CD4-positive, alpha-beta T cell (primary cell): ENCODE results near the gene MCOLN3. TPM values are rescaled to one million over a fixed set of nuclear protein-coding genes. Genes with fewer than 3 reads are reported as not detected.

ENCODE experiments used
- ATAC-seq: fragments of 200-7000 bp; cut with Tn5 transposase; one replicate; pipeline ENCODE4 v1.10.0; 2022; ENCODE audit warnings: mild to moderate bottlenecking; ENCODE audit not compliant: poor library complexity
- CTCF ChIA-PET: fragments of 350-600 bp; sonication (Branson Sonifier 250); formaldehyde crosslinking; loops from one replicate; lab custom pipeline; 2021; ENCODE audit warnings: antibody characterized with exemption, inconsistent platforms; lab: Charles Lee
- POLR2A ChIA-PET: fragments of 350-600 bp; sonication (Branson Sonifier 250); formaldehyde crosslinking; loops from one replicate; lab custom pipeline; 2021; ENCODE audit warnings: antibody characterized with exemption, inconsistent platforms; lab: Charles Lee
- DNase-seq, 14 experiments: peaks; one replicate each; pipeline ENCODE4 v3.0.0-alpha.2; 2013 to 2020; ENCODE audit warnings: mixed read lengths in 2 of 14
- H3K27ac ChIP-seq, 2 donors: one replicate each; pipeline versions ENCODE4 v1.5.1 to v1.7.0; 2013; ENCODE audit warnings: low read length in 2 of 2, low read depth in 1 of 2, mild to moderate bottlenecking in 1 of 2
- H3K27me3 ChIP-seq, 2 experiments: 1 replicate in 1 of 2; 2 replicates in 1 of 2; pipeline versions ENCODE4 v1.6.1 to v1.7.0; 2013; ENCODE audit warnings: low read length in 2 of 2, control low read depth in 1 of 2, mild to moderate bottlenecking in 1 of 2, moderate library complexity in 1 of 2; ENCODE audit not compliant: insufficient read depth in 2 of 2, control insufficient read depth in 1 of 2
- H3K36me3 ChIP-seq: one replicate; pipeline ENCODE4 v1.6.1; 2013; ENCODE audit warnings: low read length, control low read depth; ENCODE audit not compliant: insufficient read depth
- H3K4me1 ChIP-seq: one replicate; pipeline ENCODE4 v1.6.1; 2013; ENCODE audit warnings: low read length, control low read depth; ENCODE audit not compliant: insufficient read depth
- H3K4me3 ChIP-seq: one replicate; pipeline ENCODE4 v1.5.1; 2013; ENCODE audit warnings: mild to moderate bottlenecking, low read length, moderate library complexity
- H3K9me3 ChIP-seq, 2 experiments: 1 replicate in 1 of 2; 2 replicates in 1 of 2; pipeline versions ENCODE4 v1.6.1 to v1.7.0; 2013; ENCODE audit warnings: low read length in 2 of 2, mild to moderate bottlenecking in 2 of 2, control low read depth in 1 of 2, moderate library complexity in 1 of 2; ENCODE audit not compliant: control insufficient read depth in 1 of 2, insufficient read depth in 1 of 2
- H3K27ac Mint-ChIP-seq: one replicate; pipeline ENCODE4 v1.8.0; 2020; ENCODE audit warnings: mixed read lengths
- H3K27me3 Mint-ChIP-seq: one replicate; pipeline ENCODE4 v1.8.0; 2021; ENCODE audit warnings: mixed read lengths
- H3K36me3 Mint-ChIP-seq: one replicate; pipeline ENCODE4 v1.8.0; 2021; ENCODE audit warnings: low read depth, mixed read lengths
- H3K4me1 Mint-ChIP-seq: one replicate; pipeline ENCODE4 v1.8.0; 2021; ENCODE audit warnings: low read depth, mixed read lengths
- H3K4me3 Mint-ChIP-seq: one replicate; pipeline ENCODE4 v1.8.0; 2020; ENCODE audit warnings: mild to moderate bottlenecking, mixed read lengths
- H3K9me3 Mint-ChIP-seq: one replicate; pipeline ENCODE4 v1.8.0; 2020; ENCODE audit warnings: mixed read lengths
- intact Hi-C, 2 experiments: fragments of 100-400 bp; cut with DNase I in 1 of 2; cut with micrococcal nuclease in 1 of 2; formaldehyde crosslinking; loops; one replicate each; pipeline versions ENCODE4 v1.15.1 to v1.9.0; 2023 to 2025; cut with DNase I, micrococcal nuclease
- total RNA-seq, 174 experiments: library from RNA in 2 of 174; stranded (reverse) in 2 of 174; gene quantifications; one replicate each; pipeline ENCODE4 v1.2.3 and lab custom pipeline; 2021 to 2026
- TF ChIP-seq, protein P1 (sequence below): fragments of 200-600 bp; IDR thresholded peaks from one replicate; pipeline ENCODE4 v1.8.0; 2022; ENCODE audit warnings: antibody characterized with exemption, mild to moderate bottlenecking

Gene MCOLN3
- total RNA-seq, 2 experiments from 2014 or later = 0.14 to 0.22 TPM

DNA sequence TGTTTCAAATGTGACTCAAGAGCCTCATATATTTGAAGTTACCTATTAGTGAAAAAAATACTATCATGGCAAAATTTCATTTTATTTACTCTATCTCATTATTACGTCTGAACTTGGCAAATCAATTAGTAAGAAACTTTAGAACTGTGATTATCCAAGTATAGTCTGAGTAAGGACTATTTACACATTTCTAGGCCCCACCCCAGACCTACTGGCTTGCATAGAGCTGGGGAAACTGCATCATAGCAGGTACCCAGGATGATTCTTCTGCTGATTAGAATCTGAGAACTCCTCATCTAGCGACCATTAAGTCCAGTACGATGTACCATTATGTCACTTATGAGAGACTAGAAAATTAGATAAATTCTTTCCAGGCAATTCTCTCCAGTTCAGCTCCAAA, 20.1 kb downstream of the MCOLN3 start:
- no peaks in the 10 kb centered on the region for H3K27me3 ChIP-seq
- no peak overlapping the region for H3K27ac Mint-ChIP-seq
- H3K27me3 Mint-ChIP-seq = no peaks in the 10 kb centered on the region
- TF ChIP-seq, protein P1, sequence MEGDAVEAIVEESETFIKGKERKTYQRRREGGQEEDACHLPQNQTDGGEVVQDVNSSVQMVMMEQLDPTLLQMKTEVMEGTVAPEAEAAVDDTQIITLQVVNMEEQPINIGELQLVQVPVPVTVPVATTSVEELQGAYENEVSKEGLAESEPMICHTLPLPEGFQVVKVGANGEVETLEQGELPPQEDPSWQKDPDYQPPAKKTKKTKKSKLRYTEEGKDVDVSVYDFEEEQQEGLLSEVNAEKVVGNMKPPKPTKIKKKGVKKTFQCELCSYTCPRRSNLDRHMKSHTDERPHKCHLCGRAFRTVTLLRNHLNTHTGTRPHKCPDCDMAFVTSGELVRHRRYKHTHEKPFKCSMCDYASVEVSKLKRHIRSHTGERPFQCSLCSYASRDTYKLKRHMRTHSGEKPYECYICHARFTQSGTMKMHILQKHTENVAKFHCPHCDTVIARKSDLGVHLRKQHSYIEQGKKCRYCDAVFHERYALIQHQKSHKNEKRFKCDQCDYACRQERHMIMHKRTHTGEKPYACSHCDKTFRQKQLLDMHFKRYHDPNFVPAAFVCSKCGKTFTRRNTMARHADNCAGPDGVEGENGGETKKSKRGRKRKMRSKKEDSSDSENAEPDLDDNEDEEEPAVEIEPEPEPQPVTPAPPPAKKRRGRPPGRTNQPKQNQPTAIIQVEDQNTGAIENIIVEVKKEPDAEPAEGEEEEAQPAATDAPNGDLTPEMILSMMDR = no peak
- no peak overlapping the region for H3K27ac ChIP-seq
- CTCF ChIA-PET = interaction anchor here (1.2 to 2.7 kb wide), 3 partner anchors 83 to 231 kb away, joined by 4 to 32 read pairs (median 4); no protein-coding TSS in a partner anchor
- peaks cover 9% of the 10 kb centered on the region for H3K4me1 Mint-ChIP-seq
- ATAC-seq = no peak
- intact Hi-C loops = loop anchor here in 1 of 2 experiments (2.0 kb wide), 1 partner anchor 83 kb away; no protein-coding TSS in a partner anchor
- no peaks in the 10 kb centered on the region for H3K9me3 Mint-ChIP-seq
- H3K4me3 ChIP-seq = no peak overlapping the region
- no peaks in the 10 kb centered on the region for H3K36me3 Mint-ChIP-seq
- no peaks in the 10 kb centered on the region for H3K36me3 ChIP-seq
- DNase-seq = no peak
- no peaks in the 10 kb centered on the region for H3K9me3 ChIP-seq
- POLR2A ChIA-PET = interaction anchor here (0.7 to 2.3 kb wide), 3 partner anchors 83 to 248 kb away, joined by 5 to 47 read pairs (median 6); partner anchors contain the start of gene BCL10
- peaks cover 5% of the 10 kb centered on the region for H3K4me1 ChIP-seq
- H3K4me3 Mint-ChIP-seq = no peak overlapping the region

DNA sequence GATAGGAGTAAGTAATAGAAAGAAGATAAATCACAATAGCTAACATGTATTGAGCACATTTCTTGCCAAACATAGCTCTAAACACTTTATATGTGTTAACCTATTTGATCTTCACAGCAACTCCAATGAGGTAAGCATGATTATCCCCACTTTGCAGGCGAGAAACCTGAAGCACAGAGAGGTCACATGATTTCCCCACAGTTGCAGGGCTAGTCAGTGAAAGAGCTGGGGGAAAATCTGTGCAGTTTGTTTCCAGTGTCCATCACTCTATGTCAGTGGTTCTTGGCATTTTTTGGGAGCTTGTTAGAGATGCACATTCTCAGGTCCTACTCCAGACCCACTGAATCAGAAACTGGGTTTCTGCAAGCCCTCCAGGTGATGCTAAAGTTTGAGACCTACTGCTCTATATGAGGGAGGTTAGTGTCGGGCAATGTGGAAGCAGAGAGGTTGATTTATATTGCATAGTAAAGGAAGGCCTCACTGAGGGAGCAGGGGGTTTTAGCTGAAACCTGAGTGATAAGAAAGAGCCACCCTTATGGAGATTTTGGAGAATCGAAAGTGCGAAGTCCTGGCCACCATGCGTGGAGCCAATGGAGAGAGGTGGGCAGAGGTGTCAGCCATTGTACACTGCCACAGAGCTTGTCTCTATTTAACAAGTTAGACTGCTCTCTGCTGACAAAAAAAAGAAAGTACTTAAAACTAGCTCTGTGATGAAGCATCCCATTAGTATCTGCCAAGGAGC, 20.9 kb downstream of the MCOLN3 start:
- Mint-ChIP-seq H3K27me3 (no peaks in the 10 kb centered on the region), H3K4me1 (peaks cover 9% of the 10 kb centered on the region), H3K9me3 (no peaks in the 10 kb centered on the region), H3K27ac (peak overlapping the region; percentile 45), H3K4me3 (peak overlapping the region; percentile 43), H3K36me3 (no peaks in the 10 kb centered on the region)
- ChIA-PET POLR2A (interaction anchor here (0.6 to 2.3 kb wide), 4 partner anchors 83 to 249 kb away, joined by 3 to 47 read pairs (median 6); partner anchors contain the start of gene BCL10), CTCF (interaction anchor here (1.2 to 2.7 kb wide), 4 partner anchors 9 to 231 kb away, joined by 4 to 32 read pairs (median 4); no protein-coding TSS in a partner anchor)
- Histone ChIP-seq H3K9me3 (no peaks in the 10 kb centered on the region), H3K27ac (no peak overlapping the region), H3K36me3 (no peaks in the 10 kb centered on the region), H3K27me3 (no peaks in the 10 kb centered on the region), H3K4me1 (peaks cover 5% of the 10 kb centered on the region), H3K4me3 (peak overlapping the region; percentile 24)
- TF ChIP-seq, protein P1 = no peak
- intact Hi-C loops = loop anchor here in 1 of 2 experiments (1.0 kb wide), 1 partner anchor 82 kb away; no protein-coding TSS in a partner anchor
- peak in 4 of 14 experiments; percentile 11 to 62 (median 58) for DNase-seq
- ATAC-seq = peak; percentile 88

DNA sequence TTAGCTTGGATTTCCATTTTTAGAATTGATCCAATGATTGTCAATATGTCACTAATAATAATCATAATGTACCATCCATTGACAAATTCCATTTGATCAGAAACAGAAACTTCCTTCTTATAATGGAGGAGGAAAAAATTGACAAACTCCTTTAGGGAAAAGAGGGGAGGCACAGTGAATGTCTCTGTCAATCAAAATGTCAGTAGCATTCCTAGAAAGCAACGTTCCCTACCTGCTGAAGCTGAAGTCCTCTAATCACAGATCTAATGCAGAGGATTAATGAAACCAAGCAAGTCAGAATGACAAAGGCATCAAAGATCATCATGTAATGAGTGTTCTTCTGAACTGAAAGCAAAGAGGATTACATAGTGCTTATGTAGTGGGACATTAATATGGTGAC, 22.4 kb downstream of the MCOLN3 start:
- no peak overlapping the region for H3K4me3 ChIP-seq
- H3K9me3 ChIP-seq = no peaks in the 10 kb centered on the region
- TF ChIP-seq, protein P1 = no peak
- H3K36me3 ChIP-seq = no peaks in the 10 kb centered on the region
- no peak overlapping the region for H3K27ac ChIP-seq
- POLR2A ChIA-PET = no interaction called here
- ATAC-seq (no peak), DNase-seq (no peak)
- Mint-ChIP-seq H3K27me3 (no peaks in the 10 kb centered on the region), H3K27ac (no peak overlapping the region), H3K4me1 (peaks cover 9% of the 10 kb centered on the region), H3K9me3 (no peaks in the 10 kb centered on the region), H3K4me3 (no peak overlapping the region), H3K36me3 (no peaks in the 10 kb centered on the region)
- intact Hi-C loops = no loop called here
- H3K4me1 ChIP-seq = peaks cover 5% of the 10 kb centered on the region
- CTCF ChIA-PET = no interaction called here
- H3K27me3 ChIP-seq = no peaks in the 10 kb centered on the region
